ENCODE data around the gene ALG12. TPM values are rescaled to one million over a fixed set of nuclear protein-coding genes. Genes with fewer than 3 reads are reported as not detected.
"Not testable (repeated sequence)": the region's sequence is repeated elsewhere in the genome, so short reads cannot be mapped to it uniquely, and the experiment has no call there.

The ALG12 gene
- total and polyA plus RNA-seq, 2 donors from 2014 or later: 27.2 to 28.4 TPM

DNA sequence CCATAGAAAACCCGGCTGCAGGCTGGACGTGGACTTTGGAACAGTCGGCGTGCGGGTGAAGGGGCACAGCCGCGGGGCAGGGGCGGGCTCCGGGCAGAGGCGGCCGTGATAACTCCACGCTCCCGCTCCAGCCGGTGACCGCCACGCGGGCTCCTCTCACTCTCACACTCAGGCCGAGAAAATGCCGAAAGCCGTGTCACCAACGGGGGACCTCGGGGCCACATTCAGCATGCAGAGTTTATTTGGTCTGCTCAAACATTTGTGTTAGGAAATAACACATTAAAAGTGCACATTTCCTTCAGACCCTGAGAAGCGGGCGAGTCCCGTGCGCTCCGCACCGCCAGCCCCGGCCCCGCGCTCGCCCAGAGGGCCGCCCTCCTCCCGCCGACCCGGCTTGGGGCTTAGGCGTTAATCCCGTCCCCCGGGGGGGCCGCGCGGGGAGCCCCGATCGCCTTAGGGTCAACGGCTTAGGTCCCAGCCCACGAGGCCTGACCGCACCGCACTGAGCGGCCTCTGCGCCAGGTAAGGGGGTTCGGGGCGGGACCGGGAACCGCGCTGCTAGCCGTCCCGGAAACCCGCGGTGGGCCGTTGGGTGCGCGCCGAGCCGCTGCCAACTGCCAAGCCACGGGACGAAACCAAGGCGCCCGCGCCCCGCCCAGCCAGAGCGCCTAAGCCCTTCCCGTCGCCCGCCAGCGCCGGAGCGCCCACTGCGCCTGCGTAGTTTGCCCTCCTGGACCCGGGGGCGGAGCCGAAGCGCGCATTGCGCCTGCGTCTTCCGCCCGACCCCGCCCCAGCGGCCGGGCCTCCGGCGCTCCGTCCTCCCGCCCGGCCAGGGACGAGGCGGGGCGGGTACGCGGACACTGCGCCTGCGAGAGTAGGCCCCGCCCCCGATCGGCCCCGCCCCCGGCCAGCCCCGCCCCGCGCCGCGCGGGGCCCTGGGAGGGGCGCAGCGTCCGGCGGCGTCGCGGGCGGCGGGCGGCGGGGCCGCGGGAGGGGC lies 65.0 kb downstream of the ALG12 start, which contains the start of gene ZBED4:
TSS of gene ZBED4 (plus strand) at position 947 of the 997 bp plus-strand sequence. CDS start 29,819 bp downstream, outside the sequence.
- Histone ChIP-seq H3K9me3 (ENCODE audit: control insufficient read depth in 2 of 3, insufficient read depth in 1 of 3, low read length in 3 of 3) (no peaks in the 10 kb centered on the region), H3K36me3 (ENCODE audit: control insufficient read depth in 2 of 3, insufficient read depth in 3 of 3, low read length in 3 of 3) (no peaks in the 10 kb centered on the region), H3K27ac (ENCODE audit: low read depth in 2 of 2, low read length in 2 of 2) (peak within 1 kb of the TSS; percentile 91 to 93), H3K27me3 (ENCODE audit: control insufficient read depth, insufficient read depth, low read length) (peaks cover 7% of the 10 kb centered on the region), H3K4me3 (ENCODE audit: low read length in 3 of 3) (peak within 1 kb of the TSS; percentile 77 to 85 (median 82)), H3K4me1 (ENCODE audit: control insufficient read depth in 2 of 3, insufficient read depth in 2 of 3, low read depth in 1 of 3, low read length in 3 of 3) (peaks cover 4 to 24% (median 4%) of the 10 kb centered on the region in 3 donors), H3K9ac (ENCODE audit: low read length in 3 of 3) (peak within 1 kb of the TSS; percentile 68 to 80 (median 77))
- intact Hi-C loops (cut with DNase I): no loop called here
- peak; percentile 97 to 99 (median 99) for DNase-seq
- FAIRE-seq: no peak
- TF ChIP-seq, protein P1, sequence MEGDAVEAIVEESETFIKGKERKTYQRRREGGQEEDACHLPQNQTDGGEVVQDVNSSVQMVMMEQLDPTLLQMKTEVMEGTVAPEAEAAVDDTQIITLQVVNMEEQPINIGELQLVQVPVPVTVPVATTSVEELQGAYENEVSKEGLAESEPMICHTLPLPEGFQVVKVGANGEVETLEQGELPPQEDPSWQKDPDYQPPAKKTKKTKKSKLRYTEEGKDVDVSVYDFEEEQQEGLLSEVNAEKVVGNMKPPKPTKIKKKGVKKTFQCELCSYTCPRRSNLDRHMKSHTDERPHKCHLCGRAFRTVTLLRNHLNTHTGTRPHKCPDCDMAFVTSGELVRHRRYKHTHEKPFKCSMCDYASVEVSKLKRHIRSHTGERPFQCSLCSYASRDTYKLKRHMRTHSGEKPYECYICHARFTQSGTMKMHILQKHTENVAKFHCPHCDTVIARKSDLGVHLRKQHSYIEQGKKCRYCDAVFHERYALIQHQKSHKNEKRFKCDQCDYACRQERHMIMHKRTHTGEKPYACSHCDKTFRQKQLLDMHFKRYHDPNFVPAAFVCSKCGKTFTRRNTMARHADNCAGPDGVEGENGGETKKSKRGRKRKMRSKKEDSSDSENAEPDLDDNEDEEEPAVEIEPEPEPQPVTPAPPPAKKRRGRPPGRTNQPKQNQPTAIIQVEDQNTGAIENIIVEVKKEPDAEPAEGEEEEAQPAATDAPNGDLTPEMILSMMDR (IDR thresholded peaks at IDR 0.05; ENCODE audit: borderline replicate concordance, extremely low read depth, insufficient read depth): no peak

DNA sequence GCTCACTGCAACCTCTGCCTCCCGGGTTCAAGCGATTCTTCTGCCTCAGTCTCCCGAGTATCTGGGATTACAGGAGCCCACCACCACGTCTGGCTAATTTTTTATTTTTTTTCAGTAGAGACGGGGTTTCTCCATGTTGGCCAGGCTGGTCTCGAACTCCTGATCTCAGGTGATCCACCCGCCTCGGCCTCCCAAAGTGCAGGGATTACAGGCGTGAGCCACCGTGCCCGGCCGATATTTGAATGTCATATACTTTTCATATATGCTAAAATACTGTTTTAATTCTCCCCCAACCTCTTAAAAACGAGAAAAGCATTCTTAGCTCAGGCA lies 65.7 kb downstream of the ALG12 start:
- FAIRE-seq; DNase-seq; intact Hi-C loops (cut with DNase I); H3K9me3 ChIP-seq (ENCODE audit: control insufficient read depth in 2 of 3, insufficient read depth in 1 of 3, low read length in 3 of 3); H3K36me3 ChIP-seq (ENCODE audit: control insufficient read depth in 2 of 3, insufficient read depth in 3 of 3, low read length in 3 of 3): not testable (repeated sequence)
- H3K4me3 ChIP-seq (ENCODE audit: low read length in 3 of 3): peak overlapping the region in 1 of 3 donors; percentile 77
- peaks cover 4 to 24% (median 4%) of the 10 kb centered on the region in 3 donors for H3K4me1 ChIP-seq (ENCODE audit: control insufficient read depth in 2 of 3, insufficient read depth in 2 of 3, low read depth in 1 of 3, low read length in 3 of 3)
- H3K27ac ChIP-seq (ENCODE audit: low read depth in 2 of 2, low read length in 2 of 2): peak overlapping the region in 1 of 2 donors; percentile 93
- peak overlapping the region in 1 of 3 donors; percentile 80 for H3K9ac ChIP-seq (ENCODE audit: low read length in 3 of 3)
- peaks cover 11% of the 10 kb centered on the region for H3K27me3 ChIP-seq (ENCODE audit: control insufficient read depth, insufficient read depth, low read length)

DNA sequence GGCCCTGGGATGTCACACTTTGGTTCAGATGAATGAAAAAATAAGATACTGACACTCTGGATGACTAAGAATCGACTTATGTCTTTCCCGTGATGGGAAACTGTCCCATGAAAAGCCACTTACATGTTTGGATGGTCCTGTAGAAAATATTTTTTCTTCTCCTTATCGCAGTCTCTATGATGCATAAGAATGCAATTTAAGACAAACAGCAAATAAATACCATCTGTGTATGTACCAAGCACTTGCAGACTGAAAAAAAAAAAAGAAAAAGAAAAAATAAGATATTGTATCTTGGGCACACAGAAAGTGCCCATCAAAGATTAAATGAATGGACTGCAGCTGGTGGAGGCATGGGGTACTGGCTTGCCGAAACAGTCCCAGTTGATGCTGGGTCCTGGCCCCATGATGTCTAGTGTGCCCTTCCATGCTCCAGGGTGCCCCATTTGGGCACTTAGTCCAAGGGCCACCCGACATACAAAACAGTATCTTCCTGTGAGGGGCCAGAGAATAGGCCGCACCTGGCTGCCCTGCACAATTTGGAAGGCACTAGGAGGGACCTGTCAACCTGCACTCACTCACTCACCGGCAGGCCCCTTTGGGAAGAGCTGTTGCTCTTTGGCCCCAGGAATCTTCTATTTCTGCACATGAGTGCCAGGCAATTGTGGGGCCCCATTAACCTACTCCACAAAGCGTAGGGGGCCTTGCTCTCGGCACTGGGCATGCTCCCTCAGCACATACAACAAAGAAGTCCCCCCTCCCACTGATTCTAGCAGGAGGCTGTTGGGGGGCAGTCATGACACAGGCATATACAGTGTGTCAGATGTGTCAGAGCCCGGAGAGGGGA lies 67.1 kb downstream of the ALG12 start:
- DNase-seq: no peak
- no peak overlapping the region for H3K9ac ChIP-seq (ENCODE audit: low read length in 3 of 3)
- no peak overlapping the region for H3K4me3 ChIP-seq (ENCODE audit: low read length in 3 of 3)
- H3K4me1 ChIP-seq (ENCODE audit: control insufficient read depth in 2 of 3, insufficient read depth in 2 of 3, low read depth in 1 of 3, low read length in 3 of 3): peaks cover 4 to 17% (median 4%) of the 10 kb centered on the region in 3 donors
- no peak for FAIRE-seq
- H3K27me3 ChIP-seq (ENCODE audit: control insufficient read depth, insufficient read depth, low read length): peaks cover 16% of the 10 kb centered on the region
- H3K36me3 ChIP-seq (ENCODE audit: control insufficient read depth in 2 of 3, insufficient read depth in 3 of 3, low read length in 3 of 3): no peaks in the 10 kb centered on the region
- no peaks in the 10 kb centered on the region for H3K9me3 ChIP-seq (ENCODE audit: control insufficient read depth in 2 of 3, insufficient read depth in 1 of 3, low read length in 3 of 3)
- TF ChIP-seq, protein P1 (IDR thresholded peaks at IDR 0.05; ENCODE audit: borderline replicate concordance, extremely low read depth, insufficient read depth): no peak
- intact Hi-C loops (cut with DNase I): no loop called here
- H3K27ac ChIP-seq (ENCODE audit: low read depth in 2 of 2, low read length in 2 of 2): no peak overlapping the region

Small RNA genes within 50 kb of the gene (microRNA-seq; reads per million reads assigned to microRNA genes)
- gene MIR6821: not detected

Other genes starting within 250 kb of the ALG12 start
- gene BRD1, start 90.6 kb downstream of the ALG12 start, total RNA-seq: 40.5 TPM
- gene BRD1, start 90.6 kb downstream of the ALG12 start, polyA plus RNA-seq (ENCODE audit: insufficient read depth, low read depth, low replicate concordance): 8.1 TPM
- gene ZBED4, start 64.6 kb downstream of the ALG12 start, total RNA-seq: 12.9 TPM
- 2.1 TPM for gene ZBED4, start 64.6 kb downstream of the ALG12 start, polyA plus RNA-seq (ENCODE audit: insufficient read depth, low read depth, low replicate concordance)
- 54.0 TPM for gene CRELD2, start 196 bp upstream of the ALG12 start, total RNA-seq
- gene CRELD2, start 196 bp upstream of the ALG12 start, polyA plus RNA-seq (ENCODE audit: insufficient read depth, low read depth, low replicate concordance): 37.3 TPM
- 107 TPM for gene PIM3, start 42.3 kb upstream of the ALG12 start, total RNA-seq
- 96.5 TPM for gene PIM3, start 42.3 kb upstream of the ALG12 start, polyA plus RNA-seq (ENCODE audit: insufficient read depth, low read depth, low replicate concordance)
- gene IL17REL, start 94.3 kb upstream of the ALG12 start, total RNA-seq: 0.16 TPM
- gene IL17REL, start 94.3 kb upstream of the ALG12 start, polyA plus RNA-seq (ENCODE audit: insufficient read depth, low read depth, low replicate concordance): not detected
- gene TTLL8, start 139.9 kb upstream of the ALG12 start, total RNA-seq: not detected
- gene TTLL8, start 139.9 kb upstream of the ALG12 start, polyA plus RNA-seq (ENCODE audit: insufficient read depth, low read depth, low replicate concordance): not detected
- 0.28 TPM for gene MLC1, start 167.0 kb upstream of the ALG12 start, total RNA-seq
- not detected for gene MLC1, start 167.0 kb upstream of the ALG12 start, polyA plus RNA-seq (ENCODE audit: insufficient read depth, low read depth, low replicate concordance)
- gene MOV10L1, start 171.6 kb upstream of the ALG12 start, total RNA-seq: 0.38 TPM
- gene MOV10L1, start 171.6 kb upstream of the ALG12 start, polyA plus RNA-seq (ENCODE audit: insufficient read depth, low read depth, low replicate concordance): 0.62 TPM